OCI-LY7 (cell line): ENCODE data around the gene DPYSL3.

Experiments
- EZH2phosphoT487 ChIP-seq: fragments of 200-600 bp; sonication (generic); IDR thresholded peaks from 2 replicates; pipeline ENCODE4 v1.6.1; 2018; ENCODE audit warnings: low read depth, borderline replicate concordance, mild to moderate bottlenecking, mixed run types, antibody characterized with exemption, low read length, moderate library complexity, mixed read lengths
- TF ChIP-seq, protein P1 (sequence below): fragments of 200-600 bp; sonication (generic); conservative IDR thresholded peaks from 2 replicates; pipeline ENCODE4 v1.5.1; 2014; ENCODE audit warnings: mild to moderate bottlenecking, antibody characterized with exemption, low read length, moderate library complexity, mixed read lengths

DNA sequence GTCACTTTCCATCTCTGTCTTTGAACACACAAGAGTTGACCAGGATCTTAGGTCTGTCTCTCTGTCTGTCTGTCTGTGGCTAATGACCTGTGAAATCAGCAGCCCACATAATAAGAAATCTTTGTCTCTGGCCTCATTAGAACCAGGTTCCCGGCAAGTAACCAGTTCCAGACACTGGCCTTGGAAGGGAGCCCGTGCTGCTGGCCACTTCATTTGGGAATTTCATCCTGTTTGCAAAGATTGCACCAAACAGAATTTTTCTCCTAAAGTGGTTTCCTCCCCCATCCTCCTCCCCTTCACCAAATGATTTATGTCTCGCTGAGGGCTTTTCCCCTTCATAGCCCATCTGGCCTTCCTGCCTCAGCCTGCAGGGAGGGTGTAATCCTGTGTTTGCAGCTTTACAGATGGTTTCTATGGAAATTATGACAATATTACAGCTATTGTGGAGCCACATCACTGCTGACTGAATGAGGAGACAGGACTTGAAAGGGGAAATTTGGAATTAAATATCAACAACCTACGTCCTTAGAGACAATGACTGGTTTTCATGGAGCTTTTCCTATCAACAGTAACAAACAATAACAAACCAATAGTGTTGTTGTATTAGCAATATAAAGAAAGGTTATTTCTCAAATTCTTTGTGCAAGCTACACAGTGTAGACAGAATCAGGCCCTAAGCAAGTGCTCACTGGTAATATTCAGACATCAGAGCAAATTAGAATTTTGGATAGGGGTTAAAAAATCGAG is 25.7 kb downstream of the DPYSL3 start:
- TF ChIP-seq, protein P1, sequence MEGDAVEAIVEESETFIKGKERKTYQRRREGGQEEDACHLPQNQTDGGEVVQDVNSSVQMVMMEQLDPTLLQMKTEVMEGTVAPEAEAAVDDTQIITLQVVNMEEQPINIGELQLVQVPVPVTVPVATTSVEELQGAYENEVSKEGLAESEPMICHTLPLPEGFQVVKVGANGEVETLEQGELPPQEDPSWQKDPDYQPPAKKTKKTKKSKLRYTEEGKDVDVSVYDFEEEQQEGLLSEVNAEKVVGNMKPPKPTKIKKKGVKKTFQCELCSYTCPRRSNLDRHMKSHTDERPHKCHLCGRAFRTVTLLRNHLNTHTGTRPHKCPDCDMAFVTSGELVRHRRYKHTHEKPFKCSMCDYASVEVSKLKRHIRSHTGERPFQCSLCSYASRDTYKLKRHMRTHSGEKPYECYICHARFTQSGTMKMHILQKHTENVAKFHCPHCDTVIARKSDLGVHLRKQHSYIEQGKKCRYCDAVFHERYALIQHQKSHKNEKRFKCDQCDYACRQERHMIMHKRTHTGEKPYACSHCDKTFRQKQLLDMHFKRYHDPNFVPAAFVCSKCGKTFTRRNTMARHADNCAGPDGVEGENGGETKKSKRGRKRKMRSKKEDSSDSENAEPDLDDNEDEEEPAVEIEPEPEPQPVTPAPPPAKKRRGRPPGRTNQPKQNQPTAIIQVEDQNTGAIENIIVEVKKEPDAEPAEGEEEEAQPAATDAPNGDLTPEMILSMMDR: no peak
- no peak for TF ChIP-seq EZH2phosphoT487
